GM21619 (cell line): ENCODE results near the gene DNAAF1.

ENCODE experiments used
- ATAC-seq: cut with Tn5 transposase; IDR thresholded peaks from one replicate; pipeline ENCODE4 v1.9.1; 2021; ENCODE audit not compliant: unreplicated experiment

The DNAAF1 gene

GRCh38 chr16:84121007-84121406, 24.1 kb upstream of the DNAAF1 start:
- no peak for ATAC-seq

GRCh38 chr16:84124257-84125073, 20.6 kb upstream of the DNAAF1 start:
- ATAC-seq, result no peak

DNA sequence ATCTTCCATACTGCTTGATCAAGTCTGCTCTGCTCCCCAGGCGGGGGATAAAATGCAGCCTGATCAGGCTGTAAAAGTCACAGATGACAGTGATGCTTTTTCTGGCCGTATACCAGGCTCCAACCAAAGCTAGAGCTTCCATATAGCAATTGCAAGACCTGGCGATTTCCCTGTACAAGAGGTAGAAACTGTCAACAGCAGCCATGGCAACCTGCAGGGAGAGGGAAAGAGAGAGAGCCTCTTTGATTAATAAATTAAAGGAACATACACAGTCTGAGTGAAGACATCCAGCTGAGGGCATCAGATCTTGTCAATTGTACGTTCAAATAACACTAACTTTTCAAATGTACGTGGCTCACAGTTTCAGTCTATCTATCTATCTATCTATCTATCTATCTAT, 14.0 kb upstream of the DNAAF1 start:
- ATAC-seq, result no peak

- no peak for ATAC-seq
Observed at GRCh38 chr16:84132527-84133285, 12.4 kb upstream of the DNAAF1 start.

DNA sequence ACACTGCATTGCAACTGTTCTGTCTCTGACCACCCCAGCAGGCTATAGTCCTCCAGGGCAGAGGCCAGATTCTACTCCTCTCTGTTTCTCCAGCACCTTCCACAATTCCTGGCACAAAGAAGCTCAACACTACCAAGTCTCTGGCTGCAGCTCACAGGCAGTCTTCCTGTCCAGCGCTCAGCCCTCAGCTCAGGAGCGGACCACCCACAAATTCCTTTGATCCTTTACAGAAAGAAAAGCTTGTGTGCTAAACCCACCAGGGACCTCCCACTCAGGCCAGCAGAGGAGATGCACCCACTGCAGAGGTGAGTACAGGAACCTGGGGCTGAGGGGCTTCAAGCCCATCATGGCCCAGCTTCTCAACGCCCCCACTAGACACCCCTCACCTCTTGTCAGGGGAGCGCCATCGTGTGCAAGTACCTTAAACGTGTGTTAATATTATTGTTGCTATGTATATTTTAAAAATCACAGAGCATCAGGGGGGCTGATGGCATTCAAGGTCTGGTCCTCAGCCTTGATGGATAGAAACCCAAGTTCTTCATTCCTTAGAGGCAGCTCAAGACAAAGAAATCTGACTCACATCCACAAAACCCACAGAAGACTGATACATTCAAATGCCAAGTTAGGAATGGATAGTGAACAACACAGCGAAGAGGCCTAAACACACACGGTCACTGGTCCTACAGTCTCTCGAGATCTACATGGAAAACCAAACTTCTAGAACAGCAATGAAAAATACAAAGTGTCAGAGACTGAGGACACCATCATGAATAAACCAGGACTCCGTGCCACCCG, 8.6 kb upstream of the DNAAF1 start:
- no peak for ATAC-seq

DNA sequence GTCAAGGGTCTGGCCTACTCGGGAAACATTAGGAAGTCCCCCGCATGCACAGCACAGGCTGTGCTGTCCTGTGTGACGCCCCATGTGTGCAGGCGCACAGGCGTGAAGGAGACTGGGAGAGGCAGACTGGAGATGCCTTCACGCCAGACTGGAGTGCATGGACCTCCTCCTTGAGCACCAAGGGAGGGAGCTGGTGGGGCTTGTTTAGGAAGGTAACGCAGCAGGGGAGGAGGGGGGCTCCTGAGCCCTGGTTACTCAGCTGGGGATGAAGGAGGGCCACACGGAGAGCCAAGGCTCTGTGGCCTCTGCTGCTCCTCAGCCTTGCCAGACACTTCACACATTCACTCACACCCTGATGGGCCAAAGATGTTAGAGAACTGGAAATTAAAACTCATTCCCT, 7.8 kb upstream of the DNAAF1 start:
- ATAC-seq, result no peak

DNA sequence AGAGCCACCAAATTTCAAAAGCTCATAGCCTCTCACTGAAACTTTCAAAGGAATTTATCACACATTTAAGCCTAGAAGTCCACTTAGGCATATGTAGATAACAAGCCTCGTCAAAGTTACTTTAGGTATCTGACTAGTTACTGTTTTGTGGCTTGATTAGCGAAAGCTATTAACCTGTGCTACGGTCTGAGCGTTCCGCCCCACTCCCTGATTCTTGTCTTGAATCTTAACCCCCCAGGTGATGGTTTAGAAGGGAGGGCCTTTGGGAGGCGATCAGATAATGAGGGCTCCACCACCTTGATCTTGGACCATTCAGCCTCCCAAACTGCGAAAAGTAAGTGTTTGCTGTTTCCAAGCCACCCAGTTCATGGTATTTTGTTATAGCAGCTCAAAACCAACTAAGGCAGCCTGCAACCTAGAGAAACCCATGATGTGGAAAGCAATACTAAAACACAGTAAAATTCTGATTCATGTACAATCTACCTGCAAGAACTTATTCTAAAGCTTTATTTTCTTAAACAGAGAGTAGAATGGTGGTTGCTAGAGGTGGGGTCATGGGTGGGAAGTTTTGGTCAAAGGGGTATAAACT, 7.2 kb upstream of the DNAAF1 start:
- ATAC-seq, result no peak

GRCh38 chr16:84138500-84138823, 6.6 kb upstream of the DNAAF1 start:
- ATAC-seq, result no peak

GRCh38 chr16:84138824-84139627, 6.1 kb upstream of the DNAAF1 start:
- ATAC-seq, result no peak

DNA sequence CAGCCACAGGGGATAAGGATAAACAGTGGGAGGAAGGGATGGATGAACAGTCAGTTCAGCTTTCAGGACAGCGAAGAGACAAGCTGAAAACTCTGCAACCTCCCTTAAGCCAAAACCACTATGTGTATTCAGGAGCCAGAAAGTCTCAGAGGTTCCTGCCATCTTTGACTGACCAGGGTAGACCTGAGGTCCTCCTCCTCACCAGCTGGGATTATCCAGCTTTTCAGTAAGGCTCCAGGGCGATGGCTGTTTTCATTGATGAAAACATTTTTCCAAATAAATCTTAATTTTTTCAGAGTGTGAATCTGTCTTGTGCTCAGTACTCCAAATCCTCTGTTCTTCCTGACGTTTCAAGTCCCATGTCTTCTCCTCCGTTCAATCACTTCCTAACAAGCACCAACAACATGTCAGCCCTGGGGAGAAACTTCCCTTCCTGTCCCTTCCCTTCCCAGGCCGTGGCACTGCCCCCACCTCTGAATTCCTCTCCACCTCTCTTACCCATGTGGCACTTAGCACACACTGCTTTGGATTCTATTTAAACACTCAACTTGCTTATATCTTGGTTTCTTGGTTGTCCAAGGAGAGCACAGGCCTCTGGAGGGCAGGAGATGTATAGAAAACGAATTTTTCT, 5.4 kb upstream of the DNAAF1 start:
- ATAC-seq, result no peak

GRCh38 chr16:84141143-84141670, 3.9 kb upstream of the DNAAF1 start:
- no peak for ATAC-seq

- no peak for ATAC-seq
Observed at GRCh38 chr16:84143081-84143480, 2.0 kb upstream of the DNAAF1 start.

DNA sequence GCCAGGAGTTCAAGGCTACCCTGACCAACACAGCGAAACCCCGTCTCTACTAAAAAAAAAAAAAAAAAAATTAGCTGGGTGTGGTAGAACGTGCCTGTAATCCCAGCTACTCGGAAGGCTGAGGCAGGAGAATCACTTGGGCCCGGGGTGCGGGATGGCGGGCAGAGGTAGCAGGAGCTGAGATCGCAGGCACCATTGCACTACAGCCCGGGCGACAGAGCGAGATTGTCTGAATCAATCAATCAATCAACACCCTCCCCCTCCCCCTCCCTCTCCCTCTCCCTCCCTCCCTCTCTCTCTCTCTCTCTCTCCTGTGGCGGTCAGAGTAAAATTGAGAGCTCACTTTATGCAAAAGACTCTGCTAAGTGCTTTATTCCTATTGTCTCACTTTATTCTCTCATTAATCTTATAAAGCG, 1.3 kb upstream of the DNAAF1 start:
- ATAC-seq, result no peak

DNA sequence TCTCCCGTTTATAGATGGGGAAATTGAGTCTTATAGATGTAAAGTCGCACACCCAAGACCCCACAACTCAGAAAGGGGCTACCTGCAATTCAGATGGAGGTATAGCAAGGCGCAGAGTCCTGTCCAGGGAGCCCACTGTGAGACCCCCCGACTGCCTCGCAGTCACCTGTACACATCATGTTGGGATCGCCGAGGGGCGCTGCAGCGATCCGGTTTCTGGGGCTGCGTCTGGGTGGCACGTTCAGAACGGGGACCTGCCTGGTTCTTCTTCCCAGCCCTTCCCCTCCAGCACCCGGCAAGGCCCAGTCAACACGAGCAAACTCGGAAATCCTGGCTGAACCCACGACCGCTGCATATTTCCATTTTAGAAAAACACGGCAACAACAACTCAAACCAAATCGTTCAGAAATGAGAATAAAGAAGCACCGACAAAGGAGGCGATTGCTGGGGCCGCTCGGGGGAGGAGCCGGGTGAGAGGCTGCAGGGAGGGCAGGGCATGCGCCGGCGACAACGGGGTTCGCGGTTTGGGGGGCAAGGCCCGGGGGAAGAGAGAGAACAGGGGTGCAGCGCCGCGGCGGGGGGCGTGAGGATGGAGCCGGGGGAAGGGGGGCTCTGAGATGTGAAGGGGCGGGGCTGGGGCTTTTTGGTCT, 774 bp upstream of the DNAAF1 start:
- no peak for ATAC-seq

DNA sequence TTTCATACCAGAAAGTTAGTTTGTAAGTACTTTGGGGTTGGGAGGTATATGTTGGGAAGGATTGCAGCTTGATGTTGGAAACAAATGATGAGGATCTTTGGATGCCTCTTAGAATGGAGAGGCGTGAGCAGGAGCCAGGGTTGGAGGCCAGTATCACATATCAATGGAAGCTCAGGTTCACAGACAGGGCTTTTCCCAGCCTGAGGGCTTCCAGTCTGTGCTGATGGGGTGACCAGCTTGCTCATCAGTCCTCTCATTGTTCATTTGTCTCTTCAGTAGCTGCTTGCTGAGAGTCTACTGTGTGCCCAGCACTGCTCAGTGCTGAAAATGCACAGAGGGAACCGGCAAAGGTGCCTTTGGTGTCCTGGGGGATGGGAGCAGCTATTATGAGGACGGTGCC, 5.8 kb downstream of the DNAAF1 start:
- no peak for ATAC-seq

DNA sequence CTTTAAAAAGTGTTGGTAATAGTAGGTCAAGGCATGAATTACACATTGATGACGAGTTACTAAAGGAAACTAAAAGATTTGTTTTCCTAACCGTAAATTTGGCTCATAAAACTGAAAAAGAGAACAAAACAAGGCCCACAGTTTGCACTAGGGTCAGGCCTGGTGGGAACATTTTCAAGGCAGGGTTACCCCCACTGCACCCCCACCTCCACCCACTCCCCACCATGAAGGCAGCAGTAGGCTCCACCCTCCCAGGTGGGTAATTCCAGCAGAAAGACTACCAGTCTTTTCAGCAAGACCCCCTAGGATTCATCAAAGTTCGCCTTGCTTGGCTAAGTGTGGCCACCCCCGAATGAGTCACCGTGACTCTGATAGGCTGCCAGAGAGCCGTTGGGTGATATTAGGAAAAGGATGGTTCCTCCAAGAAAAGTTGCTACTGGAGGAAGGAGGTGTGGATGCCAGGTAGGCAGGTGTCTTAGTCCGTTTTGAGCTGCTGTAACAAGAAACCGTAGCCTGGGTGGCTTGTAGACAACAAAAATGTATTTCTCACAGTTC, 8.6 kb downstream of the DNAAF1 start:
- ATAC-seq, result no peak

- no peak for ATAC-seq
Observed at GRCh38 chr16:84155226-84155625, 10.1 kb downstream of the DNAAF1 start.

- ATAC-seq, result no peak
Observed at GRCh38 chr16:84155771-84156170, 10.7 kb downstream of the DNAAF1 start.

GRCh38 chr16:84156342-84156784, 11.3 kb downstream of the DNAAF1 start:
- no peak for ATAC-seq
